Activated naive CD4-positive, alpha-beta T cell treated with anti-CD3 and anti-CD28 coated beads, Interleukin-2, amount 10 ng/mL, durations not matched to agents 7 days and 5 days (primary cell): ENCODE results near the gene MDM2.

Source experiments
- CTCF ChIA-PET: fragments of 350-600 bp; sonication (Branson Sonifier 250); formaldehyde crosslinking; loops from one replicate; lab custom pipeline; 2021; ENCODE audit warnings: antibody characterized with exemption; lab: Charles Lee
- DNase-seq: peaks from one replicate; pipeline ENCODE4 v3.0.0-alpha.2; 2020
- H3K27ac Mint-ChIP-seq: one replicate; pipeline ENCODE4 v1.8.0; 2021; ENCODE audit warnings: mild to moderate bottlenecking, moderate library complexity, mixed read lengths
- H3K27me3 Mint-ChIP-seq: one replicate; pipeline ENCODE4 v1.8.0; 2021; ENCODE audit warnings: mild to moderate bottlenecking, mixed read lengths
- H3K36me3 Mint-ChIP-seq: one replicate; pipeline ENCODE4 v1.8.0; 2021; ENCODE audit warnings: mixed read lengths
- H3K4me1 Mint-ChIP-seq: one replicate; pipeline ENCODE4 v1.8.0; 2021; ENCODE audit warnings: mixed read lengths
- H3K4me3 Mint-ChIP-seq: one replicate; pipeline ENCODE4 v1.8.0; 2021; ENCODE audit warnings: mild to moderate bottlenecking, moderate library complexity, mixed read lengths
- H3K9me3 Mint-ChIP-seq: one replicate; pipeline ENCODE4 v1.8.0; 2021; ENCODE audit warnings: mixed read lengths

The MDM2 gene

DNA sequence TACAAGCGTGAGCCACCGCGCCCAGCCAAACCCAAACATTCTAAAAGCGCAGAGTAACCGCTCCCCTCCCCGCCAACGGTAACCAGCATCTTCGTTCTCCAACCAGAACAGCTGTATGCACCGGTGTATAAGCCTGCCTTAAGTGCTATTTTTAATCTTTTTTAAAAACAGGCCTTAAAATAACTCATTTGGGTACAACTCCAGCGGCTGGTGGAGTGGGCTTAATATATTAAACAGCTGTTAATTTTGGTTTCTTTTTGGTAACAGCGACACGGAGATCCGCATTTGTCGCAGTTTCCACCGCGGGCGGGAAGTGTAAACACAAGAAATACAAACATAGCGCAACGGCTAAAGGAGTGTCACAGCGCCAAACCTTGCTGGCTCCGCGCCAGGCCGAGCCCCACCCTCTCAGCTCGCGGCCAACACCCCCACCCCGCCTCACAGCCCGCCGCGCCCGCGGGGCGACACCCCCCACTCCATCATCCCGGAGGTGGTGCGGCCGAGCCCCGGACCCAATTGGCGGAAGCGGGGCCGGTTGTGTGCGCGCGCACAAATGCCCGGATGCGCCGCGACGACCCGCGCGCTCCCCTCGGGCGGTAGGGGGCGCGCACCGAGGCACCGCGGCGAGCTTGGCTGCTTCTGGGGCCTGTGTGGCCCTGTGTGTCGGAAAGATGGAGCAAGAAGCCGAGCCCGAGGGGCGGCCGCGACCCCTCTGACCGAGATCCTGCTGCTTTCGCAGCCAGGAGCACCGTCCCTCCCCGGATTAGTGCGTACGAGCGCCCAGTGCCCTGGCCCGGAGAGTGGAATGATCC is at the start of gene MDM2:
Gene MDM2 (plus strand): TSS at position 602 of the 812 bp plus-strand sequence. CDS start 301 bp downstream, outside the sequence.
- H3K36me3 Mint-ChIP-seq, result peaks cover 36% of the 10 kb centered on the region
- CTCF ChIA-PET, result interaction anchor here (0.8 to 1.8 kb wide), 9 partner anchors 9 to 474 kb away, joined by 3 to 8 read pairs (median 3); no protein-coding TSS in a partner anchor
- no peaks in the 10 kb centered on the region for H3K9me3 Mint-ChIP-seq
- peak; percentile 98 for DNase-seq
- H3K27ac Mint-ChIP-seq, result peak within 1 kb of the TSS; percentile 100
- H3K4me1 Mint-ChIP-seq, result peaks cover 44% of the 10 kb centered on the region
- H3K4me3 Mint-ChIP-seq, result peak within 1 kb of the TSS; percentile 97
- H3K27me3 Mint-ChIP-seq, result no peaks in the 10 kb centered on the region

DNA sequence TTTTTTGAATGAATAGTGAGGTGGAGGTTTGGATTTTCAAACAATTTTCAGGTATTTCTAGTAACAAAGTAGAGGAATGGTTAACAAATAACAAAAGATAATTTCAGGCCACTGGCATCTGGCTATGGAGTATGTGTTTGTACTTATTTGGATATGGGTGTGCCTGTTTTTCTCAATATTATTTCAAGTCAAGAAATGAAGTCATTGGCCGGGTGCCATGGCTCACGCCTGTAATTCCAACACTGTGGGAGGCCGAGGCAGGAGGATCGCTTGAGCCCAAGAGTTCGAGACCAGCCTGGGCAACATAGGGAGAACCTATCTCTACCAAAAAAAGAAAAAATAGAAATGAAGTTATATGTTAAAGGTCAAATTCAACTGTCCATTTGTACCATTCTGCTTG is 48.1 kb upstream of the MDM2 start:
- CTCF ChIA-PET, result no interaction called here
- Mint-ChIP-seq H3K27me3 (no peaks in the 10 kb centered on the region), H3K4me1 (no peaks in the 10 kb centered on the region), H3K36me3 (peaks cover 44% of the 10 kb centered on the region), H3K27ac (no peak overlapping the region), H3K9me3 (no peaks in the 10 kb centered on the region), H3K4me3 (no peak overlapping the region)
- DNase-seq, result no peak

DNA sequence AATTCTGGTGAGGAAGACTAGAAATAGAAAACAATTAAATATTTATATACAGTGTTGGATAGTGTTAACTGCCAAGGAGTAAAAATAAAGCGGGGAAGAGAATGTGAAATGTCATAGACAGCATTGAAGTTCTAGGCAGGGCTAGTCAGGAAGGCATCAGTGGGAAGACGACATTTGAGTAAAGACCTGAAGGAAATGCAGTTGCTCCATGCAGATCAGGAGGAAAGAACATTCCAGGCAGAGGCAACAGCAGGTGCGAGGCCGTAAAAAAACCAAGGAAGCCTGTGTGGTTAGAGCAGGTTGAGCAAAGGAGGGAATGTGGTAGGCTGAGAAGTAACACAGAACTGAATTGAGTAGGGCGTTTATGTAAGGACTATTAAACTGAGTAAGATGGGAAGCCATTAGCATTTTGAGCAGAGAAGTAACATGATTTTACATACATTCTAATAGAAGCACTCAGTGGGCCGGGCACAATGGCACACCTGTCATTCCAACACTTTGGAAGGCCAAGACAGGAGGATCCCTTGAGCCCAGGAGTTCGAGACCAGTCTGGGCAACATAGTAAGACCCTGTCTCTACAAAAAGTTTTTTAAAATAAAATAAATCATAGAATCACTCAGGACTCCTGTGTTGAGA is 47.1 kb upstream of the MDM2 start:
- CTCF ChIA-PET, result no interaction called here
- DNase-seq, result no peak
- Mint-ChIP-seq H3K9me3 (no peaks in the 10 kb centered on the region), H3K4me3 (no peak overlapping the region), H3K27ac (no peak overlapping the region), H3K36me3 (peaks cover 38% of the 10 kb centered on the region), H3K27me3 (no peaks in the 10 kb centered on the region), H3K4me1 (no peaks in the 10 kb centered on the region)

DNA sequence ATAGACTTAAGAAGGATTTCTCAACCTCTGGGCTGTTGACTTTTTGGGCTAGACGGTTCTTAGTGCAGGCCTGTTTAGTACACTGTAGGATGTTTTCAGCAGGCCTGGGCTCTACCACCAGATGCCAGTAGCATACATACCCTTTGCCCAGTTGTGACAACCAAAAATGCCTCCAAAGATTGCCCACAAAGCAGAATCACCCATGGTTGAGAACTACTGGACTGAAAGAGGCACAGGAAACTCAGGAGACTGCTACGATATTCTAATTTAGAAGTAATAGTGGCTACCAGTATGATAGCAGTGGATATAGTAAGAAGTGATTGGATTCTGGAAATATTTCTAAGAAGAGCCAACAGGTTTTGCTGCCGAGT is 46.5 kb upstream of the MDM2 start:
- no peak overlapping the region for H3K4me3 Mint-ChIP-seq
- DNase-seq, result no peak
- no peaks in the 10 kb centered on the region for H3K27me3 Mint-ChIP-seq
- no peaks in the 10 kb centered on the region for H3K9me3 Mint-ChIP-seq
- no peaks in the 10 kb centered on the region for H3K4me1 Mint-ChIP-seq
- H3K27ac Mint-ChIP-seq, result no peak overlapping the region
- peaks cover 36% of the 10 kb centered on the region for H3K36me3 Mint-ChIP-seq
- CTCF ChIA-PET, result no interaction called here

DNA sequence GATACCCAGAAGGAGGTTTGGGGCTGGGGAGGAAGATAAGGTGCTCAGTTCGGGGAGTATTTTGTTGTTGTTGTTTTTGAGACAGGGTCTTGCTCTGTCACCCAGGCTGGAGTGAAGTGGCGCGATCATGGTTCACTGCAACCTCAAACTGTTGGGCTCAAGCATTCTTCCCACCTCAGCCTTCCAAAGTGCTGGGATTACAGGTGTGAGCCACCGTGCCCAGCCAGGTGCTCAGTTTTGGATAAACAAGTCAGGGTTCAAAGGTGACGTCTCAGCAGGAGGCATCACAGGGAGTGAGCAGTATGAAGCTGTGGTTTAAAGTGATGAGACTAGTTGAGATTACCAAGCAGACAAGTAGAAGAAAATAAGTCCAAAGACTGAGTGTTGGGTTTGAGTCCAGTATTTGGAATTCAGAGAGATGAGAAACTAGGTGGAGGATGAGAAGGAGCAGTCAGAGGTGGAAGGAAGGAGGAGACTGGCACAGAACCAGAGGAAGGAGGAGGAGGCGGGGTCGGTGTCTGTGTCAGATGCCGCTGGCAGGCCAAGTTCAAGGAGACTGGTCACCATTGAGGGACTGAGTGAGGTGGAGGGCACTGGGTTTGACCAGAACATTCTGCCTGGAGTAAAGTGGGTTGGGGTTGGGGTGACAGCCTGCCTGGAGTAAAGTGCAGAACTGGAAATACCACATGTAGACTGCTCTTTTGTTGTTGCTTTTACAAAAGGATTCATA is 45.9 kb upstream of the MDM2 start:
- peaks cover 35% of the 10 kb centered on the region for H3K36me3 Mint-ChIP-seq
- no peaks in the 10 kb centered on the region for H3K27me3 Mint-ChIP-seq
- H3K9me3 Mint-ChIP-seq, result no peaks in the 10 kb centered on the region
- H3K4me3 Mint-ChIP-seq, result no peak overlapping the region
- no peaks in the 10 kb centered on the region for H3K4me1 Mint-ChIP-seq
- H3K27ac Mint-ChIP-seq, result no peak overlapping the region
- no peak for DNase-seq
- CTCF ChIA-PET, result no interaction called here

DNA sequence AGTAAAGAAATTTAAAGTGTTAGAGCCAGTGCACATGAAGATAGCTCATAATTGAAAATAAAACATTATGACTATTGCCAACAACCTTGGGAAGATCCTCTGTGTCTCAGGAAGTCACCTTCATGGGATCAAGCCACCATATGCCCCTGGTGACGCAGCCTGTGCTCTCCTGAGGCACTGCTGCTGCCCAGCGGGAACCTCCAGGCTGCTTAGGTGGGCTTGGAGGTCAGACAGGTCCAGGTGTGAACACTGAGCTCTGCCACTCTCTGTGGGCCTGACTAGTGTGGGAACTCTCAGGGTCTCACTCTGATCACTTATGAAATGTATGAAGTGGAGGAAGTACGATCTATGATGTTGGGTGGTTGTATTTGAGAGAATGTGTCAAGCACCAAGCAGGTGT is 45.3 kb upstream of the MDM2 start:
- CTCF ChIA-PET, result no interaction called here
- Mint-ChIP-seq H3K36me3 (peaks cover 34% of the 10 kb centered on the region), H3K4me3 (no peak overlapping the region), H3K4me1 (no peaks in the 10 kb centered on the region), H3K27ac (no peak overlapping the region), H3K9me3 (no peaks in the 10 kb centered on the region), H3K27me3 (no peaks in the 10 kb centered on the region)
- no peak for DNase-seq

DNA sequence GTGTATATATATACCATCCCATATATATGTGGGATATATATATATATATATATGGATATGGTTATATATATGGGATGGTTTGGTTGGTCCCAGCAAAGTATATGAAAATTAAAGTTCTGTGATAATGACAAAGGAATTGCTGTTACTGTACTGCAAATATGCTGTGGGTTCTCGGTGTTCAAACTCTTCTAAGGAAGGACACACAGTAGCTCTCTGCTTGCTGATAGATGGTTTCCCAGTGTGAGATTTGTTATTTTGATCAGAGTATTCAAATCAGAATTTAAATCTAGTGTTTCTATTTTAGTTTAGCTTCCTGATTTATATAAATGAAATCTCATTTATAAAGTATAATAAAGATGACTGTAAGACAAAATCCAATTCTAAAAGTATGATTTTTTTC is 42.3 kb upstream of the MDM2 start:
- H3K27me3 Mint-ChIP-seq, result no peaks in the 10 kb centered on the region
- no peak for DNase-seq
- H3K36me3 Mint-ChIP-seq, result peaks cover 27% of the 10 kb centered on the region
- CTCF ChIA-PET, result no interaction called here
- H3K4me1 Mint-ChIP-seq, result no peaks in the 10 kb centered on the region
- no peak overlapping the region for H3K27ac Mint-ChIP-seq
- H3K9me3 Mint-ChIP-seq, result no peaks in the 10 kb centered on the region
- no peak overlapping the region for H3K4me3 Mint-ChIP-seq

DNA sequence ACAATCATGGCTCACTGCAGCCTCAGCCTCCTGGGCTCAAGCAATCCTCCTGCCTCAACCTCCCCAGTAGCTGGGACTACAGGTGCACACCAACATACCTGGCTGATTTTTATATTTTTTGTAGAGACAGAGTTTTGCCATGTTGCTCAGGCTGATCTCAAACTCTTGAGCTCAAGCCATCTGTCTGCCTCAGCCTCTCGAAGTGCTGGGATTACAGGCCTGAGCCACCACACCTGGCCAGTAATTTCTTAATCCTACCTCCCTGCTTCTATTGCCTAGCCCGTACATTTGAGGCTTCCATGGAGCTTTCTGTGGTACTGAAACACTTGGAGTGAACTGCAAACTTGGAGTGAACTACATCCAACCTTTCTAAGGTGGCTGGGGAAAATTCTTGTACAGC is 41.3 kb upstream of the MDM2 start:
- no peak for DNase-seq
- CTCF ChIA-PET, result no interaction called here
- Mint-ChIP-seq H3K9me3 (no peaks in the 10 kb centered on the region), H3K4me1 (no peaks in the 10 kb centered on the region), H3K27me3 (no peaks in the 10 kb centered on the region), H3K4me3 (no peak overlapping the region), H3K36me3 (peaks cover 23% of the 10 kb centered on the region), H3K27ac (no peak overlapping the region)

DNA sequence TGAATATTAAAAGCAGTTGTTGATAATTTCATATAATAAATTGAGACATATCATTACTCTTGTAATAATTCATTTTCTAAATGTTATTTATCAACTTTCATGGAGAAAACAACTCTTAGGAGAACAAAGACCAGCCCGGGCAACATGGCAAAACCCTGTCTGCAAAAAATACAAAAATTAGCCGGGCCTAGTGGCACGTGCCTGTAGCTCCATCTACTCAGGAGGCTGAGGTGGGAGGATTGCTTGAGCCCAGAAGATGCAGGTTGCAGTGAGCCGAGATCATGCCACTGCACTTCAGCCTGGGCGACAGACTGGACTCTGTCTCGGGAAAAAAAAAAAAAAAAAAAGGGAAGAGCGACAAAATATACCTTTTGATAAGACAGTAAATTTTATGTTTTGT is 40.8 kb upstream of the MDM2 start:
- DNase-seq, result no peak
- Mint-ChIP-seq H3K4me3 (no peak overlapping the region), H3K4me1 (no peaks in the 10 kb centered on the region), H3K27me3 (no peaks in the 10 kb centered on the region), H3K27ac (no peak overlapping the region), H3K36me3 (peaks cover 19% of the 10 kb centered on the region), H3K9me3 (no peaks in the 10 kb centered on the region)
- CTCF ChIA-PET, result no interaction called here

DNA sequence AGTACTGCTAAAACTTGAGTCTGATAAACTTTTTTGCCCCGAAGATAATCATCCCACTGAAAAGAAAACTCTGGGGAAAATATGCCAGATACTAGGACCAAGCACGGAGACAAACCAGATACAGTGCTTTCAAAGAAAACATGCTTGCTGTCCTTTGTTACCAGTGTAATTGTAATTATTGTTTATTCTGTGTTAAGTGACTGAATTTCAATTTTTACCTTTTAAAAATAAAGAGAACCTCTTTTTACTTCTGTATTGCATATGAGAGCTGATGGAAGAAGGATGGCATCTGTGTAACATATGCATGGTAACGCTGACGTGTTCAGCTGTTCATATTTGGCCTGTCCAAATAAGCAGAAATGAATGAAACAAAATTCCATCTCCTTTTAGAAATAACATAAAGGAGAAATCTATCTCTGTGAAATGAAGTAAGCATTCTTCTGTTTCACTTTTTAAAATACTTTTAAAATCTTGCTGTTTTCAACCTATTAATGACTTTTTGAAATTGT is 39.5 kb upstream of the MDM2 start:
- no peak for DNase-seq
- Mint-ChIP-seq H3K36me3 (peaks cover 15% of the 10 kb centered on the region), H3K27me3 (no peaks in the 10 kb centered on the region), H3K4me1 (peaks cover 13% of the 10 kb centered on the region), H3K4me3 (no peak overlapping the region), H3K9me3 (no peaks in the 10 kb centered on the region), H3K27ac (no peak overlapping the region)
- CTCF ChIA-PET, result no interaction called here

DNA sequence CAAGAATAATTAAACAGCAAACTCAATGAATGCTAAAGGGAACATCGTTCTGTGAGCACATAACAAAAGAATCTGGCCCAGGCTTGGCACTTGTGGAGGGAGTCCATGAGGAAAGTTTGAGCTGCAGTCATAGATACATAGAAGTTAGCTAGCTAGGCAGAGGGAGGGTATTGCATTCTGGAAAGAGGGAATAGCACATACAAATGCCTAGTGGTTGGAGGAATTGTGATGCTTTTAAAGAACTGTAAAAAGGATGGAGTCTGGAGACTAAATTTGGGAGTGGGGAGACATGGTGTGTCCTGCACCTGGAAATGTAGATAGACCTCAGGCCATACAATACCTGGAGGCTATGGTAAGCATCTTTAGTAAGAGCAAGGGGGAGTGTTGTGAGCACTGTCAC is 38.0 kb upstream of the MDM2 start:
- Mint-ChIP-seq H3K36me3 (peaks cover 7% of the 10 kb centered on the region), H3K27me3 (no peaks in the 10 kb centered on the region), H3K27ac (no peak overlapping the region), H3K4me3 (no peak overlapping the region), H3K4me1 (peaks cover 19% of the 10 kb centered on the region), H3K9me3 (no peaks in the 10 kb centered on the region)
- no peak for DNase-seq
- CTCF ChIA-PET, result no interaction called here

DNA sequence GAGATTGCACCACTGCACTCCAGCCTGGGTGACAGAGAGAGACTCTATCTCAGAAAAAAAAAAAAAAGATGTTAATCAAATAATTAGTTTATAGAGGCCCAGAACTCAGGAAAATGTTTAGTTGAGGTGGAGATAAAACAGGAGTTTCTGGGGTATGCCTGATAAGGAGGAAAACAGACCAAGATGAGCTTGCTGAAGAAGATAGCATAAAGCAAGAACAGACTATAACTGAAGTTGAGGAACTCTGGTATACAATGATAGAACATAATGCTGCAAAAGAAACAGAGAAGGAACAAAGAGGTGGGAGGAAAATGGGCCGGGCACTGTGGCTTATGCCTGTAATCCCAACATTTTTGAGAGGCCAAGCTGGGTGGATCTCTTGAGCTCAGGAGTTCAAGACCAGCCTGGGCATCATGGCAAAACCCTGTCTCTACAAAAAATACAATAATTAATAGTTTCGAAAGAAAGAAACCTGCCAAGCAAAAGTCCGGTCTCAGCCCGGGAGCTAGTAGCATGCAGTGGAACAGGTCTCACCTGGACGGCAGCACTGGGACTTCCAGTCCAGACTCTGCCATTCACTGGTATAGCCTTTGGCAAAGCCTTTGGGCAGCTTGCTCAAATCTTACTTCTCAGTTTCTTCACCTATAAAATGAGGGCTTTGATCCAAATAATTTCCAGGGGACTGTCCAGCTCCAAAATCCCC is 36.6 kb upstream of the MDM2 start:
- no peak for DNase-seq
- Mint-ChIP-seq H3K36me3 (peaks cover 7% of the 10 kb centered on the region), H3K4me1 (peaks cover 19% of the 10 kb centered on the region), H3K9me3 (no peaks in the 10 kb centered on the region), H3K4me3 (no peak overlapping the region), H3K27ac (no peak overlapping the region), H3K27me3 (no peaks in the 10 kb centered on the region)
- CTCF ChIA-PET, result no interaction called here

DNA sequence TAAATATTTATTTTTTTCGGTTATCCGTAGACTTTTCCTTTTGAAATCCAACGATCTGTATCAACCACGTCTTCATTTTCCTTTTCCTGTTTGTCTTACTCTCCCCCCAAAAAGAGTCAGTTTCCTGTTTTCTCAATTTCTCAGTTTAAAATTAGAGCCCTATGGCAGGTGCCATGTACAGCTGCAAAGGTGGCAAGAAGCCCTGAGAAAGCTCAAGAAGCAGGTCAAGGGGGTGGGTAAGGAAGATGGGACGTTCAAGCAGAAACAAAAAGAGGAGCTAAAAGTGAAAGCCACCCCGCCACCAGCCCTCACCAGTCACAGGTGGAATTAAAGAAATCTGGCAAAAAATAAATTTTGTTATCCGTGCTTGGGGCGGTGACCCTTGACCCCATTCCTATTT is 35.3 kb upstream of the MDM2 start:
- Mint-ChIP-seq H3K36me3 (peaks cover 5% of the 10 kb centered on the region), H3K27ac (peak overlapping the region; percentile 26), H3K27me3 (no peaks in the 10 kb centered on the region), H3K4me1 (peaks cover 19% of the 10 kb centered on the region), H3K4me3 (peak overlapping the region; percentile 6), H3K9me3 (no peaks in the 10 kb centered on the region)
- peak; percentile 27 for DNase-seq
- CTCF ChIA-PET, result no interaction called here

DNA sequence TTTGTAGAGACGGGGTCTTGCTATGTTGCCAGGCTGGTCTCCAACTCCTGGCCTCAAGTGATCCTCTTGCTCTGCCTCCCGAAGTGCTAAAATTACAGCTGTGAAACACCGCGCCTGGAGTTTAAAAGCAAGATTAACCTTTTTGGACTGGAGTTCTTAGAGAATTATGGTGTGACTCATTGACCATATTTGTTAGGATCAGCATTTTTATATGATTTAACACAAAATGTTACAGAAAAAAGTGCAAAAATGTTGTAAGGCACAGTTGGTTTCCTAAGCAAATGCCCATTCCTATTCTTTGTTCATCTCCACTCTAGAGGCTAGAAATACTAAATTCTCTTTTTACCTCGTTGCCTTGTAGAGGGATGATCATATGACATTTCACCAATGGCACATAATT is 34.4 kb upstream of the MDM2 start:
- DNase-seq, result no peak
- Mint-ChIP-seq H3K9me3 (no peaks in the 10 kb centered on the region), H3K27me3 (no peaks in the 10 kb centered on the region), H3K27ac (peak overlapping the region; percentile 26), H3K4me3 (no peak overlapping the region), H3K4me1 (peaks cover 19% of the 10 kb centered on the region), H3K36me3 (peaks cover 5% of the 10 kb centered on the region)
- CTCF ChIA-PET, result no interaction called here
